Stimulated activated naive CD8-positive, alpha-beta T cell treated with anti-CD3 and anti-CD28 coated beads, Interleukin-15, Interleukin-2, amounts not matched to agents 100 U/mL and 50 U/mL, for 24 hours (primary cell): ENCODE data around the gene MRPL42.
A peak's percentile ranks its signal among the peaks of the same experiment; 100 is the strongest.
"Not testable (repeated sequence)": the region's sequence is repeated elsewhere in the genome, so short reads cannot be mapped to it uniquely, and the experiment has no call there.

Experiments
- ATAC-seq: fragments of 150-1000 bp; cut with Tn5 transposase; one replicate; pipeline ENCODE4 v1.10.0; 2021
- DNase-seq: peaks from one replicate; pipeline ENCODE4 v3.0.0; 2021

MRPL42 gene

DNA sequence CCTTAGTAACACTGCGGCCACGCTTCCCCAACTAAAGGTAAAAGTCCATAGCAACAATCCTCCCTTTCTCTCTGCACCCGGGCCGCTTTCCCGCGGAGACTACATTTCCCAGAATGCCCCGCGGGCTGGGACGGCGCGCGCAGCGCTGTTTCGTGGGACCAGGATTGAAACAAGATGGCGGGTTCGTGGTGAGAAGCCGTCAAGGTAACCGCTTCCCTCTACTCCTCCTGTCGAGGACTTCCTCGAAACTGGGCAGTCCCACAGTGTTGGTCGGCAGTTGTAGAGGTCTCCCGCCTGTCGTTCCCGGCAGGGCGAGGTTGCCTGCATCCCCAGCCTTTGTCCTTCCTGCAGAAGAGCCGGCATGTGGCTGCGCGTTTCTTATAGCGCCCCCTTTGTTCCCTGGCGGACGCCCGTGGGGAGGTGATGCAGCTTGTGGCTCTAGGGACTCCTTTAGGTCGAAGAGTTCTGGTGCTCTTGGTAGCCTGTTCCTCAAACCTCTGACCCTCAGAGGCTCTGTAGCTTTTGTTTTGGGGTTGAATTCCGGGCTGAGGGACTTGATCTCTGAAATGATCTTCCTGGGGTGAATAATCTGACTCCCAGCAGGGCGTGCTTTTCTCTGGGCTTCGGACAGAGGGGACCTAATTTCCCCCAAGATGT is at the start of gene MRPL42:
MRPL42 (plus strand) TSS at position 164 of the 657 bp plus-strand sequence. CDS start 1,772 bp downstream, outside the sequence.
- ATAC-seq: peak; percentile 93
- DNase-seq: peak; percentile 93

DNA sequence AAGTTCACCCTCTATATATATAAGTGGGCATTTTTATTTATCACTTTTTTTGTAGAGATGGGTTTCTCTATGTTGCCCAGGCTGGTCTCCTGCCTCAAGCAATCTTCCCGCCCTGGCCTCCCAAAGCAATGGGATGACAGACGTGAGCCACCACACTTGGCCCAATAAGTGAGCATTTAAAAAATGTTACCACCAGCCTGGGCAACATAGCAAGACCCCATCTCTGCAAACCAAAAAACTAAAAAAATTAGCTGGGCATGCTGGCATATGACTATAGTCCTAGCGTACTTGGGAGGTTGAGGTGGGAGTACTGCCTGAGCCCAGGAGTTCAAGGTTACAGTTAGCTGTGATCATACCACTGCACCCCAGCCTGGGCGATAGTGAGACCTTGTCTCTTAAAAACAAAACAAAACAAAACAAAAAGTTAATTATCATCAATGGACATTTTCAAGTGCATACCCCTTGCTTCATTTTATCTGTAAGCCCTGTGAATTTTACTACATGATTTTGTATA is 49.3 kb upstream of the MRPL42 start:
- DNase-seq (no peak), ATAC-seq (no peak)

DNA sequence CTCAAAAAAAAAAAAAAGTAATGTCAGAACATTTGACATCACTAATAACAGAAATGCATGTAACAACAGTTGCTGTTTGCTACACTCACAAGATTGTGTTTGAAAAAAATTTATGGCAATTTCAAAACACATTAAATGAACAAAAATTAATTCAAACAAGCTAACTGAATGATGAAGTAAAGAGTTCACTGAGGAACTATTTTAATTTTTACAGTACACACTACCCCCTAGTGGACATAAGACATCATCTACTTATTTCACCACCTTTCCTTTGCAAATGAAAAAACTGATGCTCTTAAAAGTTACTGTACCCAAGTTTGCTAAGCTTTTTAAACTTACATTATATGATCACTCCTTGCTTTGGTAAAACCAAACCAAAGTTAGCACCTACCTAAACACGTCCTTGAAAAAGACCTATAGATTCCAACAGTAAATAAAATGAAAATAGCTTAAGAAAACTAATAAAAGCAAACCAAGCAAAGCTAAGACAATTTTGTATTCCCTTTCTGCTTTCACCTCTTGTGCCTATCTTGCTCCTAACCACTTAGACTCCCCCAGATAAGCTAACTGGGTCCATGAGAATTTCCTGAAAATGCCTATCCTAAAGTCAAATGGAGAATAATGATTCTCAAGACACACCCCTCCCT is 47.8 kb upstream of the MRPL42 start:
- ATAC-seq: no peak
- DNase-seq: no peak

DNA sequence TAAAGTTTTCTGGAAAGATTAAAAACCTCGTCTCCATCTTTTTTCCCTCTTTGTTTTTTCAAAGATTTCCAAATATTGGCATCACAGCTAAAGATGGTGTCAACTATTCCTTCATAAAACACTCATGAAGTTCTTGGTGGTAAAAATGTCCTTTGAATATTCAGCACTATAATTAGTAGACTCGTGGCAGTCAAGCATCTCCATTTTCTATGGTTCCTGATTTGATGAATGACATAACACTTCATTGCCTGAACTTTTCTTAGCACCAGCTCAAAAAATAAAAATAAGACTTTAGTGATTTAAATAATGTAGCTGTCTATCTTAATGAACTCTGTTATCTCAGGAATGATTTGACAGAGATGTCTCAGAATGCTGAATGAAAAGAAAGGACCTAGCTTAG is 45.3 kb upstream of the MRPL42 start:
- ATAC-seq: no peak

DNA sequence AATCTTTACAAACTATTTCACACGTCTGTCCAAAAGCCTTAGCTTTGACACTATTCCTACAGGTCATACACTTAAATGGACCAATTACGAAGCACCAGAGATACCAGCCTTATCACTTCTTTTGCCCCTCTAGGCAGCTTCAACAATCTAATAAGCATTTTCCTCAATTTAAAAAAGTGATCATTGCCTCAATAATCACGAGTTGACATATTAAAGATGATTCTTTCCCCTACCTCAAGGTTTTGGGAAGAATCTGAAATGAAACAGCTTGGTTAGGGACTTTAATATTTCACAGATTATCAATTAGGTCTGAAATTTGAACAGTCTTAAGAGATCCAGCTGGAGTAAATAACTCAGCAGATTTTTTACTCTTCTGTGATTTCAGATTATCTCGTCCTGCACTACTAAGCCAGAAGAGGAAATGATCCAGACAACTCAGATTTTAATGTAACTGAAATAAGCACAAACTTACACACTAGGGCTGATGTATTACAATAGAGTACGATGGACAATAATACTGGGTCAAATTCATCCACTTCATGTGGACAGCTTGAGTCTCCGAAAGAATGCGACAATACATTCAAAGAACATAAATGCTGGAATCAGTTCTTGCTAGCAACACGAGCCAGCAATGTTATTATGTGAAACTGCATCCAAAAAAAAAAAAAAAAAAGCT is 41.4 kb upstream of the MRPL42 start:
- ATAC-seq (no peak), DNase-seq (no peak)

More for the DNA sequence above, 45.3 kb upstream of the MRPL42 start:
- DNase-seq: no peak

DNA sequence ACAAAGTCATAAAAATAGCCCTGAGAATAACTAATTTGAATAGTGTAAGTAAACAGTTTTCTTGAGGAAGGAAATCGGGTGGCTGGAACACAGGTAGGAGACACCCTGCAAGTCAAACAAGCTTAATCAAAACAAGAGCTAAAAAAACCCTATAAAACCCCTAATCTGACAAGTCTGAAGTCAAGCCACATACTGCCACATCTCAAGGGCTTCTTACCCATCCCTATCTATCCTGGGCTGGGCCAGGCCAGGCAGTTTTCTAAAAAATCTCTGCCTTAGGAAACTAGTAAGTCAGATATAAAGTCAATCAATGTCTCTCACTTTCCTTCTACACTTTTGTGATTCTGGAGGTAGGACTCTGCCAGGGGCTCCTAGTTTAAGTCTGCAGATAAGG is 40.9 kb upstream of the MRPL42 start:
- DNase-seq (no peak), ATAC-seq (no peak)

DNA sequence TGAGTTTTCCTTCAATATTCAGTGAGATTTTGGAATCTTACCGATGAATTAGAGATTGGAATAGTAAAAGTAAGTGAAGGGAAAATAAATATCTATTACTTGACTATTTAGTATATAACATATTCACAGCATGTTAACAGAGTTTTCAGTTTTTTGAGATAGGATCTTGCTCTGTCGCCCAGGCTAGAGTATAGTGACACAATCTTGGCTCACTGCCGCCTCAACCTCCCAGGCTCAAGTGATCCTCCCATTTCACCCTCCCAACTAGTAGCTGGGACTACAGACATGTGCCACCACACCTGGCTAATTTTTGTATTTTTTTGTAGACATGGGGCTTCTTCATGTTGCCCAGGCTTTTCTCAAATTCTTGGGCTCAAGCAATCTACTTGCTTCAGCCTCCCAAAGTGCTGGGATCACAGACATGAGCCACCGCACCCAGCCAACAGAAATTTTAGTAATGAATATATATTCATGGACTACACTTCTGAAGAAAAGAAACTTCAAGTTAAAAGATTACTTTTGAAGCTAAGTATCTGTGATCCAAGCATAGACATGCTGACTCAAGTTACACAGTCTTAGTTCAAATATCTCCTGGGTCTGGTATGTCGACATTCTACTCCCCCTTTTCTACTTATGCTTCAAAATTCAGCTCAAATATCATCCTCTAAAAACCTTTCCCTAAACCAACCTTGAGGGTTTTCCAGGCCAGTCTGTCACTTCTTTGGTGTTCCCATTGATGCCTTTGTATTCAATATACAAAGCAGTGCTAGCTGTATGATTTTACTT is 39.3 kb upstream of the MRPL42 start:
- no peak for DNase-seq

DNA sequence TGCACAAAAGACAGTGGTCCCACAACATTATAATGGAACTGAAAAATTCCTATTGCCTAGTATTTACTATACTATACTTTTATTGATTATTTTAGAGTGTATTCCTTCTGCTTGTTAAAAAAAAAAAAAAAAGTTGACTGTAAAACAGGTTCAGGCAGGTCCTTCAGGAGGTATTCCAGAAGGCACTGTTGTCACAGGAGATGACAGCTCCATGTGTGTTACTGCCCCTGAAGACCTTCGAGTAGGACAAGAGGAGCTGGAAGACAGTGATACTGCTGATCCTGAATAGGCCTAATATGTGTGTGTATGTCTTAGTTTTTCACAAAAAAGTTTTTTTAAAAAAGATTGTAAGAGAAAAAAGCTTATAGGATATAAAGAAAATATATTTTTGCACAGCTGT is 37.9 kb upstream of the MRPL42 start:
- ATAC-seq: no peak
- DNase-seq: no peak

More for the DNA sequence above, 39.3 kb upstream of the MRPL42 start:
- no peak for ATAC-seq

DNA sequence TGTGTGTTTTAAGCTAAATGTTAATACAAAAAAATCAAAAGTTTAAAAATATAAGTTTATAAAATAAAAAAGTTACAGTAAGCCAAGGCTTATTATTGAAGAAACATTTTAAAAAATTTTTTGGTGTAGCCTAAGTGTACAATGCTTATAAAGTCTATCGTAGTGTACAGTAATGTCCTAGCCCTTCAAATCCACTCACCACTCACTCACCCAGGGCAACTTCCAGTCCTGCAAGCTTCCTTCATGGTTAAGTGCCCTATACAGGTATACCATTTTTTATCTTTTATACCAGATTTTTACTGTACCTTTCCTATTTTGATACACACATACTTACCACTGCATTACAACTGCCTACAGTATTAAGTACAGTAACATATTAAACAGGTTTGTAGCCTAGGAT is 37.5 kb upstream of the MRPL42 start:
- no peak for DNase-seq
- ATAC-seq: no peak

DNA sequence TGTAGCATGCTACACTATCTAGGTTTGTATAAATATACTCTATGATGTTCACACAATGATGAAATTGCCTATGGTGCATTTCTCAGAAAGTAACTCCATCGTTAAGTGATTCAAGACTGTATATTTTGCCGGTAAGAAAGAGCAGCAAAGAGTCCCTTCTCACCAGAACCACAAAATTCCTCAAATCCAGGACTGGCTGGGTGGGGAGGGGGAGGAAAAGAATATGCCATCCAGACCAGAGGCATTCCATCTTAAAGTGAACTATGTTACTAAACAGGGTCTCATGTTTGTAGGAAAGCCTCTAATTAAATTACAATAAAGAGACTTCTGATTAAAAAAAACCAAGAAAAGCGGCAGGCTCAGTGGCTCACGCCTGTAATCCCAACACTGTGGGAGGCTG is 37.0 kb upstream of the MRPL42 start:
- DNase-seq (no peak), ATAC-seq (no peak)

DNA sequence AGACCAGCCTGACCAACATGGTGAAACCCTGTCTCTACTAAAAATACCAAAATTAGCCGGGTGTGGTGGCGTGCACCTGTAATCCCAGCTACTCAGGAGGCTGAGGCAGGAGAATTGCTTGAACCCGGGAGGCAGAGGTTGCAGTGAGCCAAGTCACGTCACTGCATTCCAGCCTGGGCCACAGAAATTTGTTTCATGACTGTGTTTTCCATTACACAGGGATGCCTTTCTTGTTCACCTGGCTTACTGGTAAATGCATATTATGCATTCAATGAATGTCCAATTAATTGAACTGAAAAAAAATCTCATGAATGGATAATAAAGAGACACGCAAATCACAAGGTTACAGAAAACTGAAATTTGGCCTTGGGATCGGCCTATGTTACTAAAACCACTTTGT is 35.3 kb upstream of the MRPL42 start:
- not testable (repeated sequence) for DNase-seq, ATAC-seq

DNA sequence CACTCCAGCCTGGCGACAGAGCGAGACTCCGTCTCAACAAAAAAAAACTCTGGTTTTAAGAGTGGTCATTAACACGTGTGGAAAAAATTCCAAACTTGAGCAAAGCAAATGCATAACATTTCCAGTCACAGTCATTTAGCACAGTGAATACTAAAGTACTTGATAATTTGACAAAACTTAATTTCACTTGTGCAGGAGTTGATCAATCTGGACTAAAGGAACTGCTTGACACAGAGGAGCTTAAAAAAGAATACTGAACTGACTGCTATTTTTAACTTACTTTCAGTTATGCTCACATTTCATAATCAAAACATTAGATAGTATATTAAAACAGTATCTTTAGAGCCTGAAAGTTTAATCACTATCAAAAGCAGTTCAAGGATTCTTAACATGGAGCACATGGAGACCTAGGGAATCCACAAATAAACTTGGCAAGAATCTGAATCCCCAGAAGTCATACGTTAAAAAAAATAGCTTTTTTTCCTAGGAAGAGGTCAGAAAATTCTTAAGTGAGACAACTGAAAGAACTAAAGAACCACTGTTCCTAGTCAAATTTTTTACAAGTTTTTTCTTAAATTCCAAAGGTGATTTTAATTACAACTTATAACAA is 33.0 kb upstream of the MRPL42 start:
- ATAC-seq (no peak), DNase-seq (no peak)

DNA sequence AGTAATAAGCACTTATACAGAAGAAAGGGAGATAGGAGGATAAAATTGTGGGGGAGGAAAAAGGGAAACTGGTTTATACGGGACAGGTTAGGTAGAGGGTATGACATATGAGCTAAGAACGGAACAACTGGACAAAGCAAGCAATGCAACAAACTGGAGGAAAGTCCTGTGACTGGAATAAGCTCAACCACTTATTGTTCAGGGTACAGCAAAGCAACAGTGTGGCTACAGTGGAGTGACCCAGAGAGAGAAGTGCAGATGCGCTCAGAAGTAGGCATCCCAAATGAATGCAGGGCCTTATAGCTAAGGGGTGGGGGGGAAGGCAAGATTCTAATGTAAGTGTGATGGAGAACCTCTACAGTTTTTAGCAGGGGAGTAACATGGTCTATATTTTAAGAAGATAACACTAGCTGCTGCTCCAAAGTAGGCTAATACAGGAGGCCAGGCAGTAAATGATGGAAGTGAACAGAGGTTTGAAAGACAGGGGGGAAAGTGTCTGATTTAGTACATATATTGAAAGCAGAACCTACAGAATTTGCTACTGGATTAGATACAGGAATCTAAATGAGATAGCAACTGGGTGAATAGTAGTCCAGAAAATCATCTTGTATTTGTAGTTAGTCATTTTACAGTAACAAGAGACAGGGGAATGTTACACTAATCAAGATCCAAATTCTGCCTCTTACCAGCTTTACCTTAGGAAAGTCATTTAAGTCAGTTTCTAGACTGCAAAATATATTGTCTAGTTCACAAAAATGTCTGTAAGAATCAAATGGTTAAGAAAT is 28.9 kb upstream of the MRPL42 start:
- ATAC-seq (no peak), DNase-seq (no peak)

DNA sequence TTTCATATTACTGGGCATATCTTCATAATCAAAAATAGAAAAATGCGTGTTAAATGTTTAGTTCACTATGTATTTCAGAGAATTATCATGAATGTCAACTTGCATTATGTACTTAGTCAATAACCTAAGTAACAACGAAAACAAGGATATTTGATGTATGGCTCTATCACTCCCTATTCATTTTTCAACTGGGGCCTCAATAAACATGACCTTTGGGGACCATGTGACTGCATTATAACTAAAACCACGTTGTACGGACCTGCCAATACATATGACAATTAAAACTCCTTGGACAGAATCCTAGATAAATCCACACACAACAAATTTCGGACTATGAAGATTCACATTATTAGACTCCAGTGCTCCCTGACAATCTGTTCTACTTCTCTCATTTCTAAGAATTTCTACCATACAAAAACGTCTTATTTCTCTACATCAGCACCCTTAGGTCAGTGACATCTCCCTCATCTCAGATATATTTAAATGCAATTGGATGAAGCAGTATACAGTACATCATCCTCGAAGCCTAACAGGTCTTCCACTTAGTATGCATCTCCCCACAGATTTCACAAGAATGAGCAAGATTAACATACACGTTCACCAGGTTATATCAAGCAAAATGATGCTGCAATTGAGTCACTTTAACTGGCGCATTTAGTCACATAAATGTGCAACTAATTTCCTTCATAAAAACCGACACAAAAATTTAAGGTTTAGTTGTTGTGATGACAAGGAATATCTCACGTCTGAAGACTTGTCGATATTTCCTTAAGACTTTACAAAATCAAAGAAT is 27.1 kb upstream of the MRPL42 start:
- DNase-seq (no peak), ATAC-seq (no peak)

DNA sequence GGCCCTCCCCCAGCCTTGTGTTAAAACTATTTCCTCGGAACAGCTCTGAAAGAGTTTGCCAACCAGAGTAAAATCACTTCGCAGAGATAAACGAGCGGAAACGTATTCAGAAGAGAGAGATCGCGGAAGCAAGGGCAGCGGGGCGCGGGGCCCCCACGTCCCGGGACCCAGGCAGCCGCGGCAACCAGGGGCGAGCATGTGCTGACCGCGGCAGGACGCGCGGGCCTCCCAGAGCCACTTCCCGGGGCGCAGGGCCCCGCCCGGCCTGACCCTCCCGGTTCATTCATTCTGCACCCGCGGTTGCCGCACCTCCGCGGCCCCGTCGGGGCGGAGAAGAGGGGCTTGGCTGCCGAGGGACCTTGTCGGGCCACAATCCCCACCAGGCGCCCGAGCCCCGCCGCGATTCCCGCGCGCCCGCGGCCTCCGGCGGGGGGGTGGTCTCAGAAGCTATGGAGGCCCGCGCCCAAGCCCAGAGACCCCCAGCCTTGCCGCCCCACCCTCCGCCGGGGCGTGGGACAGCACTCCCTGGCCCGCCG is 26.2 kb upstream of the MRPL42 start:
- ATAC-seq (no peak), DNase-seq (peak; percentile 54)

DNA sequence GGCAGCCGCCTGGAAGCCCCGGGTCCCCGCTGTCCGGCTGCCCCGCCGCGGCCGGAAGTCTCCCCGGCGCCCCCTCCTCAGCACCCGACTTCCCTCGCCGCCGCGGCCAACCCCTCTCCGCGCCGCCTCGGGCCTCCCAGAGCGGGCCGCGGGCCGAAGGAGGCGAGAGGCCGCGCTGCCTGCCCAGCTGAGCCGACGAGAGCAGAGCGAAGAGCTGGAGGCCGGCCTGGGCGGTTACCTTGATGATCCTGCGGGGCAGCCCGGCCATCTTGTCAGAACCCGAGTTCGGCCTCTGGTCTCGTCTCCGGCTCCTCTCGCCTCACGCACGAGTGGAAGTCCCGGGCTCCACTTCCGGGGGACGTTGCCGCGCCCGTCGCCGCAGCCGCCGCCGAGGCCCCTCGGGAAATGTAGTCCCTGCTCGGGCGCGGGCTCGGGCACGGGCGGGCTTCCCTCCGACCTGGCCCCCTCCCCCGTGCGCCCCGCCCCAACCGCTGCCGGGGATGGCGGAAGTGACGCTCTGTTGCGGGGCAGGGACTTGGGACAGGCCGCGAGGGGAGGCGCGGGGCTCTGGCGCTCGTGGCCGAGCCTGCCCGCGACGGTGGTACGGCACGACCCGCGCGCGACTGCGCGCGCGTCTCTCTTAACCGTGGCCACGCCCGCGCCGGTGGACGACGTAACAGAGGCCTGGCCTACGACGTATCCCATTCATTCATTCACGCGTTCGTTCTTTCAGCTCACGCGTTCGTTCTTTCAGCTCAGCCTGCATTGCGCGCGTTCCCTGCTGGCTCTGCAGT is 25.5 kb upstream of the MRPL42 start, which contains the start of gene UBE2N:
UBE2N (minus strand) TSS at position 331 of the 794 bp plus-strand sequence; CDS start at position 268, 63 bp downstream.
- ATAC-seq: peak; percentile 94
- DNase-seq: peak; percentile 98

DNA sequence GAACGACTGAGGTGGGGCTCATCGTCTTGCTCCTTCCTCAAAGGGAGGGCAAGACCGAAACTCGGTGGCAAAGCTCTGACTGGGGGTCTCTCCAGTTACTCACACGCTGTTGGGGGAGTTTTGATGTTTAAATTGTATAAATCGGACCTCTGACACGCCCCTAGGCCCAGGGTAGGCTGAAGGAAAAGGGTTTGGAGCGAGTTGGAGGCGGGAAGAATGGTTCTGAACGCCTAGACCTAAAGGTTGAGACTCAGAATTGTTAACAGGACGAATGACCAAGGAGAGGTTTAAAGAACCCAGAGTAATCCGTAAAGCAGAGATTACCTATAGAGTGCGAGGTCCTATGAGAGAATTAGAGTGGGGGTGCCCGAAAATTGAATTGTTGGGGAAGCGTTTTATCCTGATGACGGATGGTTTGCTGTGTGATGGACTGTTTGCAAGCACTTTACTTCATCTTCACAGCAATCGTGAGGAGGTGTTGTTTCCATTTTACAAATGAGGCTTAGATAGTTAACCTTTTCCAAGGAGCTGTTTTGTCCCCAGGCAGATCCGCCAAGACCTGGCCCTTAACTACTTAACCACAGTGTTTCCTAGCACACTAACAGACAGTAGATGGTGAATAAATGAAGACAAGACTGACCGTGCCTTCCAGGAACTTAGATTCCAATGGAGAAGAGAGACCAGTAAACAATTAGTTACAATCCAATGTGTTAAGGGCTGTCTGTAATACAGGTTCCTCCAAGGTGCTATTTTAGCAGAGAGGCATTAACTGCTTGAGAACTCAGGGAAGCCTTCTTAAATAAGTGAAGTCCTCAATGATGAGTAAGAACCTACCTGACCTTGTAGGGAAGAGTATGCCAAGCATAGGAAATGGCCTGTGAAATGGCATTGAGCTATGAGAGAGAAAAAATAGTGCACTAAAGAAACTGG is 24.6 kb upstream of the MRPL42 start:
- ATAC-seq: no peak
- DNase-seq: no peak

DNA sequence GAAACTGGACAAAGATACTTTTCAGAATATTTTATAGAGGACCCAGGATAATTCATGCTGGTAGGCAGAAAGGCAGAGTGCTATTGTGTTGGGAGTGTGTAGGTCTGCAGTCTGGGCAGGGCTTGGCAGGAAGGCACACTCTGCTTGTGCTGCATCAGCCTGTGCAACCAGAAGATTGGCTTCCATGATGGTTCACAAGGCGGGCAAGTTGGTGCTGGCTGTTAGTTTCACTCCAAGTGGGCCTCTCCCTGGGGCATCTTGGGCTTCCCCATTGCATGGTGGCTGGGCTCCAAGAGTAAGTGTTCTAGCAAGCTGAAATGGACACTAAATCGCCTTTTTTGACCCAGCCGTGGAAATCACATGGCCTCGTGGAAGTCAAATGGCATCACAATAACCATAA is 23.7 kb upstream of the MRPL42 start:
- ATAC-seq: no peak

More for the DNA sequence above, 23.7 kb upstream of the MRPL42 start:
- no peak for DNase-seq
